Gastroesophageal sphincter (tissue), 3 donors: ENCODE data around the gene NFATC2.

Experiments
- CTCF ChIP-seq, 4 experiments: fragments of 200-600 bp in 2 of 4; fragments of 450-650 bp in 2 of 4; sonication (generic) in 1 of 4; IDR thresholded peaks; one replicate each; pipeline ENCODE4 v1.5.1; 2017 to 2019; ENCODE audit warnings: antibody characterized with exemption in 4 of 4, mild to moderate bottlenecking in 2 of 4, moderate library complexity in 2 of 4
- EP300 ChIP-seq: sonication (generic); formaldehyde crosslinking; IDR thresholded peaks from one replicate; pipeline ENCODE4 v1.6.1; 2017; ENCODE audit warnings: antibody characterized with exemption, mild to moderate bottlenecking
- POLR2A ChIP-seq, 2 donors: fragments of 450-650 bp; IDR thresholded peaks; one replicate each; pipeline ENCODE4 v1.6.1; 2017; ENCODE audit warnings: antibody characterized with exemption in 2 of 2, mild to moderate bottlenecking in 2 of 2, moderate library complexity in 1 of 2
- POLR2AphosphoS5 ChIP-seq: sonication (generic); formaldehyde crosslinking; IDR thresholded peaks from one replicate; pipeline ENCODE4 v1.6.1; 2017; ENCODE audit warnings: antibody characterized with exemption

- no peak for TF ChIP-seq CTCF (IDR thresholded peaks at IDR 0.05)
- TF ChIP-seq POLR2A (IDR thresholded peaks at IDR 0.05) = no peak
- TF ChIP-seq POLR2AphosphoS5 = no peak
- TF ChIP-seq EP300 = no peak
Observed at GRCh38 chr20:51447765-51448148, 94.8 kb downstream of the NFATC2 start.
